Neural cell (in vitro differentiated cells): ENCODE measurements around the gene P2RX4.
A peak's percentile ranks its signal among the peaks of the same experiment; 100 is the strongest.
"Not testable (repeated sequence)": the region's sequence is repeated elsewhere in the genome, so short reads cannot be mapped to it uniquely, and the experiment has no call there.

Source experiments
- CTCF ChIP-seq: fragments of 450-650 bp; IDR thresholded peaks from 2 replicates; pipeline ENCODE4 v1.5.1; 2014; ENCODE audit warnings: antibody characterized with exemption, mild to moderate bottlenecking, moderate library complexity; ENCODE audit not compliant: poor library complexity, severe bottlenecking
- EP300 ChIP-seq: fragments of 450-650 bp; conservative IDR thresholded peaks from 2 replicates; pipeline ENCODE4 v1.6.1; 2014; ENCODE audit warnings: antibody characterized with exemption, mild to moderate bottlenecking, moderate library complexity; ENCODE audit not compliant: poor library complexity, severe bottlenecking
- EZH2 ChIP-seq: fragments of 200-600, 300-800 bp; shearing (Covaris generic), sonication (generic); IDR thresholded peaks from 2 replicates; pipeline ENCODE4 v1.6.1; 2014; ENCODE audit warnings: antibody characterized with exemption, low read length, borderline replicate concordance, mild to moderate bottlenecking; ENCODE audit not compliant: insufficient read depth, poor library complexity, severe bottlenecking
- MXI1 ChIP-seq: fragments of 450-650 bp; conservative IDR thresholded peaks from 2 replicates; pipeline ENCODE4 v1.6.1; 2014; ENCODE audit warnings: antibody characterized with exemption, mild to moderate bottlenecking; ENCODE audit not compliant: poor library complexity, severe bottlenecking
- POLR2AphosphoS5 ChIP-seq: IDR thresholded peaks from 2 replicates; pipeline ENCODE4 v1.6.1; 2012
- RAD21 ChIP-seq: fragments of 450-650 bp; conservative IDR thresholded peaks from 2 replicates; pipeline ENCODE4 v1.6.1; 2014; ENCODE audit warnings: antibody characterized with exemption, mild to moderate bottlenecking, moderate library complexity
- SMC3 ChIP-seq: fragments of 450-650 bp; conservative IDR thresholded peaks from 2 replicates; pipeline ENCODE4 v1.6.1; 2014; ENCODE audit warnings: antibody characterized with exemption, mild to moderate bottlenecking, moderate library complexity; ENCODE audit not compliant: poor library complexity
- TAF1 ChIP-seq: IDR thresholded peaks from 2 replicates; pipeline ENCODE4 v1.6.1; 2012; ENCODE audit warnings: low read depth

GRCh38 chr12:121229826-121230537 lies 20.1 kb downstream of the P2RX4 start:
- TF ChIP-seq CTCF: peak; percentile 50
- not testable (repeated sequence) for TF ChIP-seq SMC3, EP300, RAD21, EZH2, MXI1, POLR2AphosphoS5, TAF1
